Caco-2 (cell line): ENCODE measurements around the gene NOVA2. TPM values are rescaled to one million over a fixed set of nuclear protein-coding genes. Genes with fewer than 3 reads are reported as not detected.
A peak's percentile ranks its signal among the peaks of the same experiment; 100 is the strongest.

Experiments used
- BruUV-seq: library from RNA; stranded (reverse); fragments of 400-500 nt; replicated peaks from 2 replicates; lab custom pipeline; 2021; lab: Mats Ljungman, UMichigan
- CTCF ChIA-PET: fragments of 300-600 bp; sonication (Branson Sonifier 250); formaldehyde crosslinking; loops from one replicate; lab custom pipeline; 2022; ENCODE audit warnings: antibody characterized with exemption; lab: Charles Lee
- POLR2A ChIA-PET: fragments of 300-600 bp; sonication (Branson Sonifier 250); formaldehyde crosslinking; loops from one replicate; lab custom pipeline; 2022; ENCODE audit warnings: antibody characterized with exemption; lab: Charles Lee
- DNase-seq, 2 experiments: peaks; one replicate each; pipeline versions ENCODE4 v3.0.0 to v3.0.0-alpha.2; 2020 to 2022
- H3K27me3 ChIP-seq: replicated peaks from 2 replicates; pipeline ENCODE4 v1.6.0; 2011; ENCODE audit warnings: low read length; ENCODE audit not compliant: control insufficient read depth, insufficient read depth
- H3K36me3 ChIP-seq: 2 replicates; pipeline ENCODE4 v1.5.1; 2011; ENCODE audit warnings: low read length; ENCODE audit not compliant: control insufficient read depth, insufficient read depth
- H3K4me1 ChIP-seq: fragments of 250-450 bp; sonication (Bioruptor Pico); 2 replicates; pipeline ENCODE4 v1.5.1; 2020; ENCODE audit warnings: mild to moderate bottlenecking
- H3K4me3 ChIP-seq: 2 replicates; pipeline ENCODE4 v1.5.1; 2011; ENCODE audit warnings: low read depth, mild to moderate bottlenecking, control low read depth, low read length
- H3K9me3 ChIP-seq: fragments of 250-450 bp; sonication (Bioruptor Pico); 2 replicates; pipeline ENCODE4 v1.5.1; 2020; ENCODE audit warnings: mild to moderate bottlenecking, moderate library complexity
- H3K27ac Mint-ChIP-seq: one replicate; pipeline ENCODE4 v1.8.0; 2022; ENCODE audit warnings: mixed read lengths; ENCODE audit not compliant: unreplicated experiment
- H3K27me3 Mint-ChIP-seq: one replicate; pipeline ENCODE4 v1.8.0; 2022; ENCODE audit warnings: mixed read lengths; ENCODE audit not compliant: insufficient read depth, unreplicated experiment
- H3K36me3 Mint-ChIP-seq: one replicate; pipeline ENCODE4 v1.8.0; 2022; ENCODE audit warnings: mild to moderate bottlenecking, mixed read lengths; ENCODE audit not compliant: insufficient read depth, unreplicated experiment
- H3K4me1 Mint-ChIP-seq: one replicate; pipeline ENCODE4 v1.8.0; 2022; ENCODE audit warnings: low read depth, mixed read lengths; ENCODE audit not compliant: unreplicated experiment
- H3K4me3 Mint-ChIP-seq: one replicate; pipeline ENCODE4 v1.8.0; 2022; ENCODE audit warnings: mild to moderate bottlenecking, moderate library complexity, mixed read lengths; ENCODE audit not compliant: unreplicated experiment
- H3K9me3 Mint-ChIP-seq: one replicate; pipeline ENCODE4 v1.8.0; 2022; ENCODE audit warnings: mixed read lengths; ENCODE audit not compliant: unreplicated experiment
- CTCF ChIP-seq, 2 experiments: fragments of 200-600 bp in 1 of 2; IDR thresholded peaks; 1 replicate in 1 of 2; 2 replicates in 1 of 2; pipeline versions ENCODE4 v1.5.1 to v1.8.0; 2011 to 2022; ENCODE audit warnings: antibody characterized with exemption in 1 of 2, control low read depth in 1 of 2, inconsistent platforms in 1 of 2, low read depth in 1 of 2, low read length in 1 of 2, mild to moderate bottlenecking in 1 of 2, moderate library complexity in 1 of 2; ENCODE audit not compliant: insufficient read depth in 1 of 2, severe bottlenecking in 1 of 2, unreplicated experiment in 1 of 2
- intact Hi-C: fragments of 100-400 bp; cut with micrococcal nuclease; formaldehyde crosslinking; loops from one replicate; pipeline ENCODE4 v1.10.0; 2022; ENCODE audit not compliant: unreplicated experiment
- total RNA-seq: library from RNA; stranded (reverse); gene quantifications from 2 replicates; pipeline ENCODE4 v1.2.3, GENCODE V29; 2022

The NOVA2 gene
- total RNA-seq, 1 experiment from 2014 or later = 0.05 TPM

- POLR2A ChIA-PET = no interaction called here
- H3K4me3 ChIP-seq = no peak overlapping the region
- H3K4me1 ChIP-seq = no peaks in the 10 kb centered on the region
- H3K9me3 ChIP-seq = no peaks in the 10 kb centered on the region
- H3K4me1 Mint-ChIP-seq = peaks cover 12% of the 10 kb centered on the region
- H3K4me3 Mint-ChIP-seq = no peak overlapping the region
- H3K36me3 Mint-ChIP-seq = peaks cover 39% of the 10 kb centered on the region
- peaks cover 1% of the 10 kb centered on the region; the same call in 1 of the 2 replicates for H3K36me3 ChIP-seq
- no peak for TF ChIP-seq CTCF (IDR thresholded peaks at IDR 0.05; ENCODE audit: insufficient read depth in 1 of 2, low read depth in 1 of 2, low read length in 1 of 2, severe bottlenecking in 1 of 2, unreplicated experiment in 1 of 2)
- peak in 1 of 2 experiments; percentile 45 for DNase-seq
- H3K27me3 ChIP-seq = no peaks in the 10 kb centered on the region
- BruUV-seq = no TSS peak
- H3K27me3 Mint-ChIP-seq = no peaks in the 10 kb centered on the region
- intact Hi-C loops = no loop called here
- H3K9me3 Mint-ChIP-seq = no peaks in the 10 kb centered on the region
- CTCF ChIA-PET = no interaction called here
- peak overlapping the region; percentile 84 for H3K27ac Mint-ChIP-seq
Observed at GRCh38 chr19:45895519-45895972, 78.1 kb downstream of the NOVA2 start.

GRCh38 chr19:45890877-45891276, 82.8 kb downstream of the NOVA2 start:
- H3K9me3 ChIP-seq = no peaks in the 10 kb centered on the region
- H3K4me1 Mint-ChIP-seq = peaks cover 12% of the 10 kb centered on the region
- TF ChIP-seq CTCF (IDR thresholded peaks at IDR 0.05; ENCODE audit: insufficient read depth in 1 of 2, low read depth in 1 of 2, low read length in 1 of 2, severe bottlenecking in 1 of 2, unreplicated experiment in 1 of 2) = no peak
- no peaks in the 10 kb centered on the region for H3K9me3 Mint-ChIP-seq
- no peaks in the 10 kb centered on the region for H3K27me3 ChIP-seq
- H3K27me3 Mint-ChIP-seq = no peaks in the 10 kb centered on the region
- H3K4me3 Mint-ChIP-seq = no peak overlapping the region
- no peak for DNase-seq
- no TSS peak for BruUV-seq
- no peak overlapping the region for H3K27ac Mint-ChIP-seq
- H3K4me1 ChIP-seq = no peaks in the 10 kb centered on the region
- no peak overlapping the region for H3K4me3 ChIP-seq
- POLR2A ChIA-PET = interaction anchor here (0.6 kb wide), 1 partner anchor 213 kb away, joined by 3 read pairs; no protein-coding TSS in a partner anchor
- CTCF ChIA-PET = no interaction called here
- no peaks in the 10 kb centered on the region for H3K36me3 ChIP-seq
- intact Hi-C loops = no loop called here
- peaks cover 22% of the 10 kb centered on the region for H3K36me3 Mint-ChIP-seq

DNA sequence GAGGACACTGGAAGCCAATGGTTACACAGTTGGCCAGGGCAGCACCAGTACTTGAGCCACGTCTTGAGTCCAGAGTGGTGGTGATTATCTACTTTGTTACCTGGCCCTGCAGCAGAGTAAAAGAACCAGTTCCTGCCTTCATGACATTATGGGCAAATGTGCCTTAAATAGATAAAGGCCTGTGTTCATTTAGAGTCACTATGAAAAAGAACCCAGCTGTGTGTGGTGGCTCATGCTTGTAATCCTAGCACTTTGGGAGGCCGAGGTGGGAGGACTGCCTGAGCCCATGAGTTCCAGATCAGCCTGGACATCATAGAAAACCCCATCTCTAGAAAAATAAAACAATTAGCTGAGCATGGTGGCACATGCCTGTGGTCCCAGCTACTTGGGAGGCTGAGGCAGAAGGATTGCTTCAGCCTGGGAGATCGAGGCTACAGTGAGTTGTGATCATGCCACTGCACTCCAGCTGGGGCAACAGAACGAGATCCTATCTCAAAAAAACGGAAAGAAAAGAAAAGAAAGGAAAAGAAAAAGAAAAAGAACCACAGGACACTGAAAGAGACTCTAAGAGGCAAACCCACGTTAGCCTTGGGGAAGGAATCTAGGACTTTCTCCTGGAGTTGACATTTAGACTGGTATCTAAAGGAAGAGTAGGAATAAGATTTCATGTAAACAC, 84.3 kb downstream of the NOVA2 start:
- DNase-seq = no peak
- Histone ChIP-seq H3K4me3 (no peak overlapping the region), H3K9me3 (no peaks in the 10 kb centered on the region), H3K27me3 (no peaks in the 10 kb centered on the region), H3K4me1 (peaks cover 6% of the 10 kb centered on the region), H3K36me3 (no peaks in the 10 kb centered on the region)
- no TSS peak for BruUV-seq
- Mint-ChIP-seq H3K9me3 (no peaks in the 10 kb centered on the region), H3K36me3 (peaks cover 13% of the 10 kb centered on the region), H3K4me1 (peaks cover 5% of the 10 kb centered on the region), H3K4me3 (no peak overlapping the region), H3K27ac (no peak overlapping the region), H3K27me3 (no peaks in the 10 kb centered on the region)
- POLR2A ChIA-PET = interaction anchor here (0.6 kb wide), 1 partner anchor 73 kb away, joined by 5 read pairs; no protein-coding TSS in a partner anchor
- intact Hi-C loops = no loop called here
- CTCF ChIA-PET = interaction anchor here (0.6 to 1.0 kb wide), 2 partner anchors 14 to 18 kb away, joined by 3 read pairs; no protein-coding TSS in a partner anchor
- TF ChIP-seq CTCF (IDR thresholded peaks at IDR 0.05; ENCODE audit: insufficient read depth in 1 of 2, low read depth in 1 of 2, low read length in 1 of 2, severe bottlenecking in 1 of 2, unreplicated experiment in 1 of 2) = no peak
